Kidney (tissue), 14 donors: ENCODE data around the gene SUPT20HL2. TPM values are rescaled to one million over a fixed set of nuclear protein-coding genes. Genes with fewer than 3 reads are reported as not detected.

Experiments used
- DNase-seq, 5 donors: peaks; one replicate each; pipeline ENCODE4 v3.0.0-alpha.2; 2013 to 2020
- FAIRE-seq: peaks from 2 replicates; lab custom pipeline; 2012; peaks lifted over from hg19 to GRCh38; lab: Jason Lieb, UNC
- H3K27ac ChIP-seq, 2 donors: one replicate each; pipeline ENCODE4 v1.7.0; 2013; ENCODE audit warnings: low read depth in 2 of 2, low read length in 2 of 2, inconsistent platforms in 1 of 2
- H3K27me3 ChIP-seq: one replicate; pipeline ENCODE4 v1.7.1; 2013; ENCODE audit warnings: low read length, inconsistent platforms; ENCODE audit not compliant: control insufficient read depth, insufficient read depth
- H3K36me3 ChIP-seq, 3 donors: one replicate each; pipeline versions ENCODE4 v1.7.0 to v1.7.1; 2013; ENCODE audit warnings: low read length in 3 of 3, control low read depth in 1 of 3, inconsistent platforms in 1 of 3; ENCODE audit not compliant: insufficient read depth in 3 of 3, control insufficient read depth in 2 of 3
- H3K4me1 ChIP-seq, 3 donors: one replicate each; pipeline versions ENCODE4 v1.7.0 to v1.7.1; 2013; ENCODE audit warnings: low read length in 3 of 3, inconsistent platforms in 1 of 3, low read depth in 1 of 3; ENCODE audit not compliant: control insufficient read depth in 2 of 3, insufficient read depth in 2 of 3
- H3K4me3 ChIP-seq, 3 donors: one replicate each; pipeline versions ENCODE4 v1.7.0 to v1.8.1; 2013; ENCODE audit warnings: low read length in 3 of 3, control low read depth in 1 of 3, inconsistent platforms in 1 of 3
- H3K9ac ChIP-seq, 3 donors: one replicate each; pipeline versions ENCODE4 v1.7.0 to v1.7.1; 2013; ENCODE audit warnings: low read length in 3 of 3, control low read depth in 1 of 3, inconsistent platforms in 1 of 3
- H3K9me3 ChIP-seq, 3 donors: one replicate each; pipeline versions ENCODE4 v1.7.0 to v1.7.1; 2013; ENCODE audit warnings: low read length in 3 of 3, control low read depth in 1 of 3, inconsistent platforms in 1 of 3; ENCODE audit not compliant: control insufficient read depth in 2 of 3, insufficient read depth in 1 of 3
- intact Hi-C: fragments of 100-400 bp; cut with DNase I; formaldehyde crosslinking; loops from one replicate; pipeline ENCODE4 v1.11.1; 2022
- polyA plus RNA-seq: library from polyadenylated mRNA; stranded (reverse); fragments of 350-450 nt; fragmentation: Illumina TruSeq; extraction: RNeasy Lipid Tissue Mini Kit (QIAGEN cat#74804); gene quantifications from one replicate; pipeline ENCODE4 v1.2.3, GENCODE V29; 2014; ENCODE audit warnings: low read depth, low replicate concordance; ENCODE audit not compliant: insufficient read depth
- total RNA-seq: library from RNA; stranded (reverse); fragmentation: NEBNext Ultra II Directional; extraction: Animal tissue kit (Norgen Biotek cat#: 25700); gene quantifications from one replicate; pipeline ENCODE4 v1.2.1, GENCODE V29; 2021
- TF ChIP-seq, protein P1 (sequence below): IDR thresholded peaks from 3 replicates; pipeline ENCODE4 v1.5.1; 2012; ENCODE audit warnings: mild to moderate bottlenecking, moderate library complexity, borderline replicate concordance; ENCODE audit not compliant: insufficient read depth; ENCODE audit errors: extremely low read depth
- donor health status: control.
- donor health status: control.
- donor health status: control.
- donor health status: control.
- donor health status: control.
- donor health status: DM: yes; HTN: yes; CAD: no.
- donor health status: Normal renal cell carcinoma (clear cell type).

The SUPT20HL2 gene
- total and polyA plus RNA-seq, 2 donors from 2014 or later, result not detected

DNA sequence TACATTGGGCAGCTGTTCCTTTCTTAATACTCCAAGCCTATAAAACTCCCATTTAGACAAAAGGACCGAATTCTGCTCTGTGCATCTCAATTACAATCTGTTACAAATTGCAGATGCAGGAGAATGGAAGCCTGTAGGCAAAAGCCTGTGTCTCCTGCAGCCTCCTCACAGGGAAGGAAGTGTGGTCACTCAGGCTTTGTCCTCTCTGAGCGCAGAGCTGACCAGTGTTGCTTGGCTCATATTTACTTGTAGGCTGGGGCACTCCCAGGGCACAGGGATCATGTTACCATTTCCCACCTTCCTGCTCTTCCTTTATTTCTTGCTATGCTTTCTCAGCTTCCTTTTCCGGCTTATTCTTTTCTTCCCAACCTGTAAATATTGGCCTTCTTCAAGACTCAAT, 15.7 kb downstream of the SUPT20HL2 start:
- DNase-seq (peak in 4 of 5 donors; percentile 38 to 61 (median 46)), FAIRE-seq (no peak)
- TF ChIP-seq, protein P1, sequence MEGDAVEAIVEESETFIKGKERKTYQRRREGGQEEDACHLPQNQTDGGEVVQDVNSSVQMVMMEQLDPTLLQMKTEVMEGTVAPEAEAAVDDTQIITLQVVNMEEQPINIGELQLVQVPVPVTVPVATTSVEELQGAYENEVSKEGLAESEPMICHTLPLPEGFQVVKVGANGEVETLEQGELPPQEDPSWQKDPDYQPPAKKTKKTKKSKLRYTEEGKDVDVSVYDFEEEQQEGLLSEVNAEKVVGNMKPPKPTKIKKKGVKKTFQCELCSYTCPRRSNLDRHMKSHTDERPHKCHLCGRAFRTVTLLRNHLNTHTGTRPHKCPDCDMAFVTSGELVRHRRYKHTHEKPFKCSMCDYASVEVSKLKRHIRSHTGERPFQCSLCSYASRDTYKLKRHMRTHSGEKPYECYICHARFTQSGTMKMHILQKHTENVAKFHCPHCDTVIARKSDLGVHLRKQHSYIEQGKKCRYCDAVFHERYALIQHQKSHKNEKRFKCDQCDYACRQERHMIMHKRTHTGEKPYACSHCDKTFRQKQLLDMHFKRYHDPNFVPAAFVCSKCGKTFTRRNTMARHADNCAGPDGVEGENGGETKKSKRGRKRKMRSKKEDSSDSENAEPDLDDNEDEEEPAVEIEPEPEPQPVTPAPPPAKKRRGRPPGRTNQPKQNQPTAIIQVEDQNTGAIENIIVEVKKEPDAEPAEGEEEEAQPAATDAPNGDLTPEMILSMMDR, result no peak
- H3K36me3 ChIP-seq, result no peaks in the 10 kb centered on the region
- intact Hi-C loops, result no loop called here
- H3K9ac ChIP-seq, result no peak overlapping the region
- no peak overlapping the region for H3K27ac ChIP-seq
- peaks cover 2% of the 10 kb centered on the region for H3K27me3 ChIP-seq
- no peak overlapping the region for H3K4me3 ChIP-seq
- no peaks in the 10 kb centered on the region for H3K4me1 ChIP-seq
- no peaks in the 10 kb centered on the region for H3K9me3 ChIP-seq

DNA sequence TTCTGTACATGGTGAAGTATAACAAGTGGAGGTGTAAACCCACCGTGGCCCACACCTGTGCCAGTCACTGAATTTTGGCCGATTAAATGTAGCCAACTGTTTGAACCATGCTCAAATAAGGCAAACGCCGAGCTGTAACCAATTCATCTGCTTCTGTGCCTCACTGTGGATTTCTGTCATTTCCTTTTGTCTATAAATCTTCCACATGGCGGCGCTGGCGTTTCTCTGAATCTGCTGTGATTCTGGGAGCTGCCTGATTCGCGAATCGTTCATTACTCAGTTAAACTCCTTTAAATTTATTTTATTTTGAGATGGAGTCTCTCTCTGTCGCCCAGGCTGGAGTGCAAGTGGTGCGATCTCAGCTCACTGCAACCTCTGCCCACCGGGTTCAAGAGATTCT, 19.2 kb downstream of the SUPT20HL2 start:
- no peak overlapping the region for H3K4me3 ChIP-seq
- FAIRE-seq, result no peak
- H3K27me3 ChIP-seq, result peaks cover 5% of the 10 kb centered on the region
- no peaks in the 10 kb centered on the region for H3K4me1 ChIP-seq
- no peak overlapping the region for H3K27ac ChIP-seq
- intact Hi-C loops, result no loop called here
- H3K9ac ChIP-seq, result no peak overlapping the region
- H3K36me3 ChIP-seq, result no peaks in the 10 kb centered on the region
- TF ChIP-seq, protein P1, result no peak
- no peaks in the 10 kb centered on the region for H3K9me3 ChIP-seq
- DNase-seq, result peak in 3 of 5 donors; percentile 13 to 44 (median 29)

DNA sequence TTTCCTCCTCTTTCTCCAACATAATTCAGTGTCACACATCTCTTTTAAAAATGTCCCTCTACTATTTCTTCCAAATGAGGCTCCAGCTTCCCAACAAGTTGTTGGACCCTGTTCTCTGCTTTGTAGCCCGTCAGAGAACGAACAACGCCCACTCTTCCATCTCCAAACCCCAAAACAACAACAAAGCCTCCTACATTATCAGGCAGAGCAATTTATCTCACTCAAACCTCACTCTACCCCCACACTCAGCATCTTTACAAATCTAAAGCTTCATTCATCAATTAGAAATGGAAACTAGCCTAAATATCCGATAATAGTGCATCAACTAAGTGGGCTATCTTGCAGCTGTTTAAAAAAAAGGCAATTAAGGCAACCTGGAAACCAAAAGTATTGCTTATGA, 20.5 kb downstream of the SUPT20HL2 start:
- H3K4me3 ChIP-seq, result no peak overlapping the region
- TF ChIP-seq, protein P1, result no peak
- H3K9ac ChIP-seq, result no peak overlapping the region
- H3K4me1 ChIP-seq, result no peaks in the 10 kb centered on the region
- no peak overlapping the region for H3K27ac ChIP-seq
- no peaks in the 10 kb centered on the region for H3K36me3 ChIP-seq
- intact Hi-C loops, result no loop called here
- H3K9me3 ChIP-seq, result no peaks in the 10 kb centered on the region
- peaks cover 5% of the 10 kb centered on the region for H3K27me3 ChIP-seq
- no peak for FAIRE-seq
- no peak for DNase-seq

DNA sequence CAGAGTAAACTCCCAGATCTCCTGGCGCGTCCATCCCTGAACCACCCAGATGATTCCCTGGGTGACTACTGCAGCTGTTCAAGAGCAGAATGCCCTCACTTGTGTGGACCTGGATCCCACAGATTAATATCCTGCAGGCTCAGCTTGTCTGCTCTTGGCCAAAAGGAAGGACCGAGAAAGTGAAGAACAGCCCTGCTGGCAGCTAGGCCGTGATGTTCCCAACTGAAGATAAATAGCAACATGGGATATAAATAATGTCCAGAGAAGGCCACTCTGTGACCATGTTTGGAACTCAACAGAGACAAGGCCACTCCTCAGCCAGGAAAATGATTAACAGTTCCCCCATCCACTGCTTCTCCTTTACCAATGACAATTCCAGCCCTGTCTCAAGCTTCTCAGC, 21.5 kb downstream of the SUPT20HL2 start:
- TF ChIP-seq, protein P1, result no peak
- no peaks in the 10 kb centered on the region for H3K36me3 ChIP-seq

More for the DNA sequence above, 21.5 kb downstream of the SUPT20HL2 start:
- intact Hi-C loops, result no loop called here
- H3K4me3 ChIP-seq, result no peak overlapping the region
- no peaks in the 10 kb centered on the region for H3K4me1 ChIP-seq
- no peaks in the 10 kb centered on the region for H3K9me3 ChIP-seq
- no peak overlapping the region for H3K9ac ChIP-seq
- no peak for FAIRE-seq
- DNase-seq, result no peak
- peaks cover 5% of the 10 kb centered on the region for H3K27me3 ChIP-seq
- no peak overlapping the region for H3K27ac ChIP-seq
